Measurements from ENCODE around the gene CTRB2.

The CTRB2 gene

GRCh38 chr16:75206749-75207451, at the start of gene CTRB2:
Gene CTRB2, minus strand, starts transcription at chr16:75207161. Its CDS starts 20 bp downstream, at chr16:75207141.
- H3K36me3 ChIP-seq (ENCODE audit: insufficient read depth, low read length): no peaks in the 10 kb centered on the region
- H3K4me3 ChIP-seq (ENCODE audit: low read depth, low read length): no peak within 1 kb of the TSS
- H3K27me3 ChIP-seq (ENCODE audit: insufficient read depth, low read length): no peaks in the 10 kb centered on the region
- no peaks in the 10 kb centered on the region for H3K4me1 ChIP-seq (ENCODE audit: control insufficient read depth, insufficient read depth, low read length, unreplicated experiment)
- no peak within 1 kb of the TSS for H2AFZ ChIP-seq (ENCODE audit: low read length, unreplicated experiment)
- no peak within 1 kb of the TSS for H3K27ac ChIP-seq (ENCODE audit: low read depth, low read length)
- no peaks in the 10 kb centered on the region for H3K79me2 ChIP-seq (ENCODE audit: control insufficient read depth, insufficient read depth, low read length, unreplicated experiment)

- Histone ChIP-seq H3K27me3 (ENCODE audit: insufficient read depth, low read length) (no peaks in the 10 kb centered on the region), H3K36me3 (ENCODE audit: insufficient read depth, low read length) (no peaks in the 10 kb centered on the region), H3K4me3 (ENCODE audit: low read depth, low read length) (no peak overlapping the region), H3K4me1 (ENCODE audit: control insufficient read depth, insufficient read depth, low read length, unreplicated experiment) (peaks cover 70% of the 10 kb centered on the region), H3K79me2 (ENCODE audit: control insufficient read depth, insufficient read depth, low read length, unreplicated experiment) (peaks cover 90% of the 10 kb centered on the region), H3K27ac (ENCODE audit: low read depth, low read length) (peak overlapping the region; percentile 62), H2AFZ (ENCODE audit: low read length, unreplicated experiment) (no peak overlapping the region)
Measured at GRCh38 chr16:75256059-75256571, 49.2 kb upstream of the CTRB2 start.

GRCh38 chr16:75254359-75254837, 47.4 kb upstream of the CTRB2 start:
- Histone ChIP-seq H3K4me1 (ENCODE audit: control insufficient read depth, insufficient read depth, low read length, unreplicated experiment) (peaks cover 77% of the 10 kb centered on the region), H3K27ac (ENCODE audit: low read depth, low read length) (peak overlapping the region; percentile 74), H3K27me3 (ENCODE audit: insufficient read depth, low read length) (no peaks in the 10 kb centered on the region), H3K36me3 (ENCODE audit: insufficient read depth, low read length) (no peaks in the 10 kb centered on the region), H2AFZ (ENCODE audit: low read length, unreplicated experiment) (no peak overlapping the region), H3K79me2 (ENCODE audit: control insufficient read depth, insufficient read depth, low read length, unreplicated experiment) (peaks cover 92% of the 10 kb centered on the region), H3K4me3 (ENCODE audit: low read depth, low read length) (peak overlapping the region; percentile 48; the same call in 1 of the 2 replicates)

GRCh38 chr16:75252946-75253911, 46.3 kb upstream of the CTRB2 start:
- Histone ChIP-seq H3K4me3 (ENCODE audit: low read depth, low read length) (peak overlapping the region; percentile 48), H3K27ac (ENCODE audit: low read depth, low read length) (peak overlapping the region; percentile 74), H2AFZ (ENCODE audit: low read length, unreplicated experiment) (no peak overlapping the region), H3K79me2 (ENCODE audit: control insufficient read depth, insufficient read depth, low read length, unreplicated experiment) (peaks cover 92% of the 10 kb centered on the region), H3K4me1 (ENCODE audit: control insufficient read depth, insufficient read depth, low read length, unreplicated experiment) (peaks cover 80% of the 10 kb centered on the region), H3K27me3 (ENCODE audit: insufficient read depth, low read length) (no peaks in the 10 kb centered on the region), H3K36me3 (ENCODE audit: insufficient read depth, low read length) (no peaks in the 10 kb centered on the region)

- H3K79me2 ChIP-seq (ENCODE audit: control insufficient read depth, insufficient read depth, low read length, unreplicated experiment): peaks cover 92% of the 10 kb centered on the region
- H3K27ac ChIP-seq (ENCODE audit: low read depth, low read length): peak overlapping the region; percentile 74
- no peak overlapping the region for H2AFZ ChIP-seq (ENCODE audit: low read length, unreplicated experiment)
- H3K27me3 ChIP-seq (ENCODE audit: insufficient read depth, low read length): no peaks in the 10 kb centered on the region
- H3K4me3 ChIP-seq (ENCODE audit: low read depth, low read length): peak overlapping the region; percentile 67
- no peaks in the 10 kb centered on the region for H3K36me3 ChIP-seq (ENCODE audit: insufficient read depth, low read length)
- peaks cover 81% of the 10 kb centered on the region for H3K4me1 ChIP-seq (ENCODE audit: control insufficient read depth, insufficient read depth, low read length, unreplicated experiment)
Measured at GRCh38 chr16:75252049-75252864, 45.3 kb upstream of the CTRB2 start.

- Histone ChIP-seq H3K79me2 (ENCODE audit: control insufficient read depth, insufficient read depth, low read length, unreplicated experiment) (peaks cover 92% of the 10 kb centered on the region), H3K4me1 (ENCODE audit: control insufficient read depth, insufficient read depth, low read length, unreplicated experiment) (peaks cover 81% of the 10 kb centered on the region), H3K36me3 (ENCODE audit: insufficient read depth, low read length) (no peaks in the 10 kb centered on the region), H3K27ac (ENCODE audit: low read depth, low read length) (peak within 1 kb of the TSS; percentile 98), H2AFZ (ENCODE audit: low read length, unreplicated experiment) (no peak within 1 kb of the TSS), H3K4me3 (ENCODE audit: low read depth, low read length) (peak within 1 kb of the TSS; percentile 89), H3K27me3 (ENCODE audit: insufficient read depth, low read length) (no peaks in the 10 kb centered on the region)
Measured at GRCh38 chr16:75251280-75252048, 44.5 kb upstream of the CTRB2 start, which contains the start of gene BCAR1. Gene BCAR1, minus strand, starts transcription at chr16:75251624. Its CDS starts 142 bp downstream, at chr16:75251482.

GRCh38 chr16:75250809-75251279, 43.9 kb upstream of the CTRB2 start:
- H3K4me1 ChIP-seq (ENCODE audit: control insufficient read depth, insufficient read depth, low read length, unreplicated experiment): peaks cover 81% of the 10 kb centered on the region
- no peaks in the 10 kb centered on the region for H3K36me3 ChIP-seq (ENCODE audit: insufficient read depth, low read length)
- no peaks in the 10 kb centered on the region for H3K27me3 ChIP-seq (ENCODE audit: insufficient read depth, low read length)
- H3K4me3 ChIP-seq (ENCODE audit: low read depth, low read length): peak overlapping the region; percentile 89
- peak overlapping the region; percentile 98 for H3K27ac ChIP-seq (ENCODE audit: low read depth, low read length)
- no peak overlapping the region for H2AFZ ChIP-seq (ENCODE audit: low read length, unreplicated experiment)
- peaks cover 92% of the 10 kb centered on the region for H3K79me2 ChIP-seq (ENCODE audit: control insufficient read depth, insufficient read depth, low read length, unreplicated experiment)

GRCh38 chr16:75250089-75250808, 43.3 kb upstream of the CTRB2 start:
- peaks cover 89% of the 10 kb centered on the region for H3K79me2 ChIP-seq (ENCODE audit: control insufficient read depth, insufficient read depth, low read length, unreplicated experiment)
- H3K27me3 ChIP-seq (ENCODE audit: insufficient read depth, low read length): no peaks in the 10 kb centered on the region
- H3K4me3 ChIP-seq (ENCODE audit: low read depth, low read length): peak overlapping the region; percentile 89
- H3K27ac ChIP-seq (ENCODE audit: low read depth, low read length): peak overlapping the region; percentile 98
- peaks cover 78% of the 10 kb centered on the region for H3K4me1 ChIP-seq (ENCODE audit: control insufficient read depth, insufficient read depth, low read length, unreplicated experiment)
- H3K36me3 ChIP-seq (ENCODE audit: insufficient read depth, low read length): no peaks in the 10 kb centered on the region
- H2AFZ ChIP-seq (ENCODE audit: low read length, unreplicated experiment): no peak overlapping the region

GRCh38 chr16:75249441-75249840, 42.5 kb upstream of the CTRB2 start:
- Histone ChIP-seq H3K27me3 (ENCODE audit: insufficient read depth, low read length) (no peaks in the 10 kb centered on the region), H3K36me3 (ENCODE audit: insufficient read depth, low read length) (no peaks in the 10 kb centered on the region), H3K27ac (ENCODE audit: low read depth, low read length) (peak overlapping the region; percentile 98; the same call in 1 of the 2 replicates), H3K4me1 (ENCODE audit: control insufficient read depth, insufficient read depth, low read length, unreplicated experiment) (peaks cover 77% of the 10 kb centered on the region), H3K79me2 (ENCODE audit: control insufficient read depth, insufficient read depth, low read length, unreplicated experiment) (peaks cover 86% of the 10 kb centered on the region), H2AFZ (ENCODE audit: low read length, unreplicated experiment) (no peak overlapping the region), H3K4me3 (ENCODE audit: low read depth, low read length) (peak overlapping the region; percentile 89)

Data from ACC112 (cell line).